Tibial artery (tissue), 4 donors: ENCODE measurements around the gene MICAL3.

ENCODE experiments used
- DNase-seq, 2 donors: peaks; one replicate each; pipeline ENCODE4 v3.0.0-alpha.2; 2019
- H3K27ac ChIP-seq, 2 donors: fragments of 200-600 bp; sonication (generic) in 1 of 2; 1 replicate in 1 of 2; 2 replicates in 1 of 2; pipeline ENCODE4 v1.5.1; 2018 to 2019; ENCODE audit warnings: mild to moderate bottlenecking in 1 of 2
- H3K27me3 ChIP-seq, 2 donors: fragments of 200-600 bp; sonication (generic) in 1 of 2; one replicate each; pipeline versions ENCODE4 v1.5.1 to v1.6.0; 2016 to 2019
- H3K36me3 ChIP-seq, 3 donors: fragments of 200-600 bp; sonication (generic) in 2 of 3; one replicate each; pipeline ENCODE4 v1.5.1; 2016 to 2019; ENCODE audit warnings: mild to moderate bottlenecking in 2 of 3
- H3K4me1 ChIP-seq, 4 donors: fragments of 200-600 bp; sonication (generic) in 2 of 4; 1 replicate in 3 of 4; 2 replicates in 1 of 4; pipeline ENCODE4 v1.5.1; 2016 to 2019
- H3K4me3 ChIP-seq, 2 donors: fragments of 200-600 bp; sonication (generic) in 1 of 2; 1 replicate in 1 of 2; 2 replicates in 1 of 2; pipeline ENCODE4 v1.5.1; 2018 to 2019; ENCODE audit warnings: mild to moderate bottlenecking in 2 of 2
- H3K9me3 ChIP-seq, 3 donors: fragments of 200-600 bp; sonication (generic) in 1 of 3; one replicate each; pipeline ENCODE4 v1.5.1; 2016 to 2019
- intact Hi-C: fragments of 100-400 bp; cut with DNase I; formaldehyde crosslinking; loops from one replicate; pipeline ENCODE4 v1.15.0; 2023; ENCODE audit warnings: low total_unique reads
- TF ChIP-seq, protein P1 (sequence below), 2 experiments: fragments of 200-600 bp in 1 of 2; fragments of 450-650 bp in 1 of 2; IDR thresholded peaks; one replicate each; pipeline ENCODE4 v1.5.1; 2017 to 2019; ENCODE audit warnings: antibody characterized with exemption in 2 of 2, mild to moderate bottlenecking in 1 of 2, moderate library complexity in 1 of 2

Gene MICAL3

DNA sequence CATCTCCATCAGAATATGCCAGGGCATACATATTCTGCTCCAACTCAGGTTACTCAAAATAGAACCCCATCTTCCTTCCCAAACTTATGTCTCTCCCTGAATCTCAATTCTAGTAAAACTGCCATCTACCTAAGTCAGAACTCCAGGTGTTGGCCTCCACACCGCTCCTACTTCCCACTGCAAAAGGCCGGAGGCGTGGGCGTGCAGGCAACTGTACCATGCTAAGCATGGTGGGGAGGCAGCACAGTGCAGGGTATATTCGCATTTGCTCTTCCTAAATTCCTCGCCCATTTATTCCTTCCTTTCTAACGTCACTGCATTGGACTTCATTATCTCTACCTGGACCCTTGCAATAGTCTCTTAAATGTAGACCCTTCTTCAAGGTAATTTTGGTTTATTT is 97.8 kb downstream of the MICAL3 start:
- intact Hi-C loops = no loop called here
- H3K27ac ChIP-seq = no peak overlapping the region
- no peak for DNase-seq
- H3K27me3 ChIP-seq = no peaks in the 10 kb centered on the region
- H3K9me3 ChIP-seq = no peaks in the 10 kb centered on the region
- no peak overlapping the region for H3K4me3 ChIP-seq
- no peaks in the 10 kb centered on the region for H3K36me3 ChIP-seq
- peaks cover 4 to 64% (median 53%) of the 10 kb centered on the region in 4 donors for H3K4me1 ChIP-seq
- TF ChIP-seq, protein P1, sequence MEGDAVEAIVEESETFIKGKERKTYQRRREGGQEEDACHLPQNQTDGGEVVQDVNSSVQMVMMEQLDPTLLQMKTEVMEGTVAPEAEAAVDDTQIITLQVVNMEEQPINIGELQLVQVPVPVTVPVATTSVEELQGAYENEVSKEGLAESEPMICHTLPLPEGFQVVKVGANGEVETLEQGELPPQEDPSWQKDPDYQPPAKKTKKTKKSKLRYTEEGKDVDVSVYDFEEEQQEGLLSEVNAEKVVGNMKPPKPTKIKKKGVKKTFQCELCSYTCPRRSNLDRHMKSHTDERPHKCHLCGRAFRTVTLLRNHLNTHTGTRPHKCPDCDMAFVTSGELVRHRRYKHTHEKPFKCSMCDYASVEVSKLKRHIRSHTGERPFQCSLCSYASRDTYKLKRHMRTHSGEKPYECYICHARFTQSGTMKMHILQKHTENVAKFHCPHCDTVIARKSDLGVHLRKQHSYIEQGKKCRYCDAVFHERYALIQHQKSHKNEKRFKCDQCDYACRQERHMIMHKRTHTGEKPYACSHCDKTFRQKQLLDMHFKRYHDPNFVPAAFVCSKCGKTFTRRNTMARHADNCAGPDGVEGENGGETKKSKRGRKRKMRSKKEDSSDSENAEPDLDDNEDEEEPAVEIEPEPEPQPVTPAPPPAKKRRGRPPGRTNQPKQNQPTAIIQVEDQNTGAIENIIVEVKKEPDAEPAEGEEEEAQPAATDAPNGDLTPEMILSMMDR (IDR thresholded peaks at IDR 0.05) = no peak

DNA sequence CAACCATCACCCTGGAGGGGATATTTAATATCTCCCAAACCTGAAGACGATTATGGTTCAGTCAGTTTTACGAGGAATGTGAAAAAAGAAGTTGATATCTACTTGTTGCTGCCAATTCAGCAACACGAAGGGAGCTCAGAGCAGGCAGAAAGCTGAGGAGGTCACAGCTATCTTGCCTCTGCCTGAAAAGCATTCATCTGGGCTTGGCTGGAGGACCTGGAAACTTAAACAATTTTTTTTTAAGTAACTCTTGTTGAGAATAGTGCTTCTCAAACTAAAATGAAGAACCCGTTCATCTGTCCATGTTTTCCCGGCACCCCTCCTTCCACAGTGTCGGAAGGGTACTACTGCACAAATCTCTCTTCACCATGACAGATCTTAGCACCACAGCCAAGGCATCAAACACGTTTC is 98.9 kb downstream of the MICAL3 start:
- intact Hi-C loops = no loop called here
- peaks cover 0 to 64% (median 53%) of the 10 kb centered on the region in 4 donors for H3K4me1 ChIP-seq
- no peaks in the 10 kb centered on the region for H3K9me3 ChIP-seq

DNA sequence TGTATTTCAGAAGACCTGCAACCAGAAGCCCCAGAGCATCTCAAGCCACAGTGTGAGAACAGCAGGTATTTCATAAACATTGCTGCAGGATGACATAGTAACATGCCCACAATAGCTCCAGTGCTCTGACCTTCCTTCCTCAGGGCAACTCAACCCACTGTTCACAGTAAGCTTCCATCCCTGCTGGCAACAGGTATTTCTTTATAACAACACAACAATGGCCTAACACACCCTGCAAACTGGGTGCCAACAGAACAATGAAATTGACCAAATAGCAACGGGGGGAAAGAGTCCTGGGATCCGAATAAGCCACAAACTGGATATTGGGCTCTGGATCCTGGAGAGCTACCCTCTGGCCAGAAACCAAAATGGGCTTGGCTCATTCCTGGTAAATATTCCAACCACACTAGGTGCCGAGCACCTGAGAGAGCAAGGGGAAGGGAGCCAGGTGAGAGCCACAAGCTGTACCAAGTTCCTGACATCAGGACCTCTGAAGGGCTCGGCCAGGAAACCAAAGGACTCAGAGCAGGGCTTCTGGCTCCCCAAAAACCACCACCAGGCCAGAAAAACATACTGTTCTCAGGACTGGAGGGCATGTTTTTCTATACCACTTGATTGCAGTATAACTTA is 99.5 kb downstream of the MICAL3 start:
- no peak for DNase-seq
- Histone ChIP-seq H3K36me3 (no peaks in the 10 kb centered on the region), H3K27ac (no peak overlapping the region), H3K9me3 (no peaks in the 10 kb centered on the region), H3K4me3 (no peak overlapping the region), H3K27me3 (no peaks in the 10 kb centered on the region), H3K4me1 (peaks cover 0 to 67% (median 58%) of the 10 kb centered on the region in 4 donors)
- TF ChIP-seq, protein P1 (IDR thresholded peaks at IDR 0.05) = no peak
- intact Hi-C loops = no loop called here

More for the DNA sequence above, 98.9 kb downstream of the MICAL3 start:
- Histone ChIP-seq H3K36me3 (no peaks in the 10 kb centered on the region), H3K4me3 (no peak overlapping the region), H3K27ac (no peak overlapping the region), H3K27me3 (no peaks in the 10 kb centered on the region)
- TF ChIP-seq, protein P1 (IDR thresholded peaks at IDR 0.05) = no peak
- DNase-seq = no peak

DNA sequence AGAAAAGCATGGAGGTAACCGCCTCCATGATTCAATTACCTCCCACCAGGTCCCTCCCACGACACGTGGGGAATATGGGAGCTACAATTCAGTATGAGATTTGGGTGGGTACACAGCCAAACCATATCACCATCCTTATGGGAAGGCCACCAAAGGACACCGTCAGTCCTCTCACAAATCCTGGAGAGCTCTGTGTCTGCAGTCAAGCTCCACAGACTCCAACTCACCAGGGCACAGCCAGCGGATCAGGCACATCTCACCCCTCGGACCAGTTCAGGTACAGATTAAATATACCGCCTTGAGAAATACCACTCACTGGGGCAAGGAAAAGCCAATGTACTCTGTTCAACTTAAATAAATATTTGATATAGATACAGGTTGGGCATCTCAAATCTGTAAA is 100.3 kb downstream of the MICAL3 start:
- Histone ChIP-seq H3K36me3 (no peaks in the 10 kb centered on the region), H3K4me3 (no peak overlapping the region), H3K9me3 (no peaks in the 10 kb centered on the region), H3K27ac (peak overlapping the region; percentile 62 to 71), H3K27me3 (no peaks in the 10 kb centered on the region), H3K4me1 (peaks cover 0 to 75% (median 65%) of the 10 kb centered on the region in 4 donors)
- intact Hi-C loops = no loop called here
- DNase-seq = no peak
- TF ChIP-seq, protein P1 (IDR thresholded peaks at IDR 0.05) = no peak

DNA sequence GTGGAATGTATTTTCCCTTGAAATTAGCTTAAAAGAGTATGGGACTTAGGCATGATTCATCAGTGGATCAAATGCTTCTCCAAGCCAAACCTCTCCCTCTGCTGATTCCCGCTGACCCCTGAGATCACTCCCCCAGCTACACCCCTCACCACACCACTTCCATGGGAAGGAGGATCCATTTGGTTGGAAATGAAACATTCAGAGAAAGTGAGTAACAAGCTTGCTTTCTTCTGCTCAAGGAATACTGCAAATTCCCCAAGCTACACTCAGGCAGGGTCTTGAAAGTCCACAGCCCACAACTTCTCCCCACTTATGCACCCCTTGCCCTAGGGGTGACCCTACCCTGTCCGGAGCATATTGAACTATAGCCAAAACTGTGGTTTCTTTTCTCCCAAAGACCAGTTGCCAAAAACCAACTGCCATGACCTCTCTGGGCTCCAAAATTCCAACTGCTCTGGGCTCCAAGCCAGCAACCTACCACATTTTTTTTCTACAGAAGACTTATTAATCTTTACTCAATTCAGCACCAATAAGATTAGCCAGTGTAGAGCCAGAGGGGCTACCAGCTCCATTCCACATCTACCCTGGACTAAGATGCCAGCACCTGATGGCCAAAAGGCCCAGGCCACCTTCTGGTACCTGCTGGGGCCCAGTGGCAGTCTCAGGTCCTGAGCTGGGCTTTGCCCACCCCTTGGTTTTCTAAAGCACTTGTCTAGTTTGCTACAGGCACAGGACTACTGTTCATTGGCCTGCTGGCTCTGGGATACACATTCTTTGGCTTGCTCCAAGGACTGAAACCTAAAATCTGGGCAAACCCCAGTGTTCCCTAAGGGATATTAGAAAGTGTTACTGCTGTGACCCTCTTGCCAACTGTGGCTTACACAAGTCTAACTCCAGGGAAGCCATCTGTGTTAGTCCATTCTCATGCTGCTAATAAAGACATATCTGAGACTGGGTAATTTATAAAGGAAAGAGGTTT is 101.1 kb downstream of the MICAL3 start:
- TF ChIP-seq, protein P1 (IDR thresholded peaks at IDR 0.05) = no peak
- peaks cover 0 to 84% (median 70%) of the 10 kb centered on the region in 4 donors for H3K4me1 ChIP-seq
- H3K27me3 ChIP-seq = no peaks in the 10 kb centered on the region
- H3K4me3 ChIP-seq = no peak overlapping the region
- intact Hi-C loops = no loop called here
- peak overlapping the region; percentile 62 to 71 for H3K27ac ChIP-seq
- H3K36me3 ChIP-seq = no peaks in the 10 kb centered on the region
- H3K9me3 ChIP-seq = no peaks in the 10 kb centered on the region
- DNase-seq = no peak
